NCI-H2171 treated with DMSO at 0.1 percent for 48 hours (cell line): ENCODE results near the gene MYL12B.
A peak's percentile ranks its signal among the peaks of the same experiment; 100 is the strongest.
"Not testable (repeated sequence)": the region's sequence is repeated elsewhere in the genome, so short reads cannot be mapped to it uniquely, and the experiment has no call there.

Experiments
- DNase-seq: peaks from one replicate; lab custom pipeline; 2025; lab: John Stamatoyannopoulos, UW

The MYL12B gene

DNA sequence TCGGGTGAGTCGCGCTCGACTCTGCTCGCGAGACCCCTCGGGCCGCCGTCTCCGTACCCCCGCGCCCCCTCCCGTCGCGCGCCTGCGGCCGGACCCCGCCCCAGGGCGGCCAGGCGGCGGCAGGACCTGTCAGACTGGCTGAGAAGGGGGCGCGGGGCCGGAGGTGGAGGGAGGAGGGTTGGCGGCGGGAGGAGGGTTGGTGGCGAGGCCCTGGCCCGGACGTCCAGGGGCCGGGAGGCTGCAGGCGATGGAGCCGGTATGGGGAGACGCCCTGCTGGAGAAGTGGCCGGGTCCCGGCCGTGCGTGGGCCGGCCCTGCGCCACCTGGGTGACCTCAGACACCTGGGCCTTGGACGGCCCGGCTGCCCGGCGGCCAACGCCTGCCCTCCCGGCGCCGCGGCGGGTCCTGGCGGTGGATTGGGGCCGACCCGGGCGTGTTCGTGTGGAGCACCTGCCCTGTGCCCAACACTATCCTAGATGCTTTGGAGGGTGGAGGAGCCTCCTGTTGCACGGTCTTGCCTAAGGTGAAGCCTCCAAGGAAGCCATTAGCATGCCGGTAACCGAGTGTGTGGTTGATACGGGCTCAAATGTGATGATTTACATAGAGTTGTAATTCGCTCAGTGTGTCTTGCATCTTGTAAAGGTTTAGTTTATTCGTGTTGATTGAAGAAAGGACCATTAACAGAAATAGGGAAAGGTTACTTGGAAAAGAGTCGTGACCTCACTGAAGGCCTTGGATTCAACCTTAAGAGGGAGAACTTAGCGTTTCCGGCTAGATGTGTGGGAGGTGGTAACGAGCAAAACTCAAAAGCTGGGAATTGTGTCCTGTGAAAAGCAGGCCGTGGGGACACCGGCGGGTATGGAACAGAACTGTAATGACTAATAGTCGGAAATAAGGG is 550 bp downstream of the MYL12B start:
- DNase-seq = peak; percentile 10

DNA sequence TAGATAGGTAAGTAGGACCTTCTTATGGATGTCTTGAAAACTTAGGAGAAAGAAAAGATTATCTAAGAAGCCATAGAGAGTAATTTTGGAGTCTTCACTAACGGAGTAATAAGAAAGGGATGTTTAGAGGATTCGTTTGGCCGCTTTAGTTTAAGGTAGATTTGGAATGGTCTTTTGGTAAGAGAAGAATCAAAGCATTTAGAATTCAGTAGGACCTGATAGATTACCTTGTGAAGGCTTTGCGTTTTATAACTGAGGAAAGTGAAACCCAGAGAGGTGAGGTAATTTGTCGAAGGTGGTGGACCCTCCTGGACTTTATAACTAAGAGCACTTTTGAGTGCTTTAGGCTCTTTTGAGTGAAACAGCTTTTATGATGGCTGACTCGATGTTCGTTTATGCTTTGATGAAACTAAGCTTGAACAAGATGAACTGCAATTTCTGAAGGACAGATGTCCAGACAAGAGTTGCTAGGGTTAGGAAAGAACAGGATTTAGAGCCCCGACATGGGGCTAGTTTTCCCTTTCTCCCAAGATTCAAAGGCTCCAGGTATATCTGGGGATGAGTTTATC is 1.3 kb downstream of the MYL12B start:
- no peak for DNase-seq

DNA sequence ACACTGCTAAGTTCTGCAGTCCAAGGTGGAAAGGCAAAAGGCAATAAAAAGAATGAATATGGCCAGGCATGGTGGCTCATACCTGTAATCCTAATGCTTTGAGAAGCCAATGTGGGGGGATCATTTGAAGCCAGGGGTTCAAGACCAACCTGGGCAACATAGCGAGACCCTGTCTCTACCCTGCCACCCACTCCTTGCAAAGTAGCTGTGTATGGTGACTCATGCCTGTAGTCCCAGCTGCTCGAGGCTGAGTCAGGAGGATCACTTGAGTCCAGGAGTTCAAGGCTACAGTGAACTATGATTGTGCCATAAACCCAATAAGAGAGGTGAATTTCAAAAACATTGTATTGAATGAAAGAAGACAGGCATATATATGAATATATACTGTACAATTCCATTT is 2.4 kb downstream of the MYL12B start:
- DNase-seq = no peak

DNA sequence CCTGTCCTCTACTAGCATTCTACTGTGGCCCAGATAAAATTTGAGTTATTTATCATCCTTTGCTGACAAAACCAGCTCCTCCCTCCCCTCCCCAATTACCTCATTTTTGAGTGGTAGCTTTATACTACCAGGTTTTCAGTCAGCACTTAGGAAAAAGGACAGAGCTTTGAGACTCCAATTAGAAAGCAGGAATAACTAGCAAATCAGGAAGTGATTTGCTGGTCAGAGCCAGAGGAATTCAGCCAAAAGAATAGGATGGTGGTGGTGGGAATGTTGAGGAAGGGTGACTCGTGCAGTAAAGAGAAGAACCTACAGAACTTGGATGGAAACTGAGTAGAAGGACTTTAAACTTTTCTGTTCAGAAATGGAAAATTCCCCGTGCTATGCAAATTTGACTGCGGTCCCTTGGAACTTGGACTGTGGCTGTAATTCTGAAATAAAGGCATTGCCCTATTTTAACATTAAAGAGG is 3.7 kb downstream of the MYL12B start:
- DNase-seq = no peak

DNA sequence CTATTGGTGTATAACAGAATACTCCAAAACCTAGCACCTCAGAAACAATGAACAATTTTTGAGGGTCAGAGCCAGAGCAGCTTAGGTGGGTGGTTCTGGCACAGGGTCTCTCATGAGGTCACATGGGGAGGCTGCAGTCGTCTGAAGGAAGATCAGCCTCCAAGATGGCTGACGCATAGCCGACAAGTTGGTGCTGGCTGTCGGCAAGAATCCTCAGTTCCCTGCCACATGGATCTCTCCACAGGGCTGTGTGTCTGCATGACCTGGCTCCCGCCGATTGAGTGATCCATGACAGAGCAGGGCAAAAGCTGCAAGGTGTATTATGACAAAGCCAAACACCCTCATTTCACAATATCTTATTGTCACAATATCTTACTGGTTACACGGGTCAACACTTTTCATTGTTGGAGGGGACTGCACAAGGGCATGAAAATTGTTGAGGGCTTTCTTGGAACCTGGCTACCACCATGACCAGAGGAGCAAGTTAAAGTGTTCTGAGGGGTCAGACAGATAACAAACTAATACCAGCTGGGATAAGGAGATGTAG is 4.2 kb downstream of the MYL12B start:
- no peak for DNase-seq

DNA sequence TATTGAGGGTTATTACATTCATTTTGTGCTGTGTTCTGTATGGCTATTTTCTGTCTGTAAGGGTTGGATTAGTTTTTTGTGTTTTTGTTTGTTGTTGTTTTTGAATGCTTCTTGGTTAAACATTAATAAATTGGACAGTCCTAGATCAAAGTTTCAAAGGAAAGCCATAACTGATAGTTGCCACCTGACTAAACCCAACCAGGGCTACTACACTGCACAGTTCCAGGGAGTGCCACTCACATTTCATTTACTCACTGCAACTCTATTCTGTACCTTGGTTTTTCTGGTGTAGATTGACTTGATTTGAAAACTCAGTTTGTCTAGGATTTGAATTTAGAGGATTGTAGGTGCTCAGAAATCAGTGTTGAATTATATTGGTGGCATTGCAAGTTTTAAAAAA is 6.4 kb downstream of the MYL12B start:
- DNase-seq = no peak

DNA sequence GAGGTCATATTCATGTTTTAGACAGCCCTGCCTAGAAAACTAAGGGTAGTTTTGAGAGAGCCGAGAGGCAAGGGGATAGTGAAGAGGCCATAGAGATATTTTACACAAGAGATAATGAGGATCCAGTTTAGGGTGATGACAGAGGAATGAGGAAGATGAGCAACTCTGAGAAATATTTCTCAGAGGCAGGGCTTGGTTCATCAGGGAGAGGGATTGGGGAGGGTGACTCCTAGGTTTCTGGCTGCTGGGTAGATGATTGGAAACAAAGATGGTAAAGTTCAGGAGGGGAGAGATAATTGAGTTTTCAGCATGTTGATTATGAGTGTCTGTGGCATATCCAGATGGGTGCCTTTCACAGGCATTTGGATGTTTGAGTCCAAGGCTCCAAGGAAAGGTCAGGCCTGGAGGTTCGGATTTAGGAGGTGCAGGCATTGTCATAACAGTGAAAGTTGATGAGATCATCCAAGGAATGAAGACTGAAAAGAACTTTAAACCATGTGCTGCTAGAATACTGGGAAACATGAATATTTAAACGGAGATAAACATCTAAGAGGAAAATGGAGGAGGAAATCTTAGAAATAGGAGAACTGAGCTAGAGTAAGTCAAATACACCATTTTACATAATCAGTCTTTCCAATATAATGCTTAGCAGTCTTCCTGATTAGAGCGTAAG is 7.4 kb downstream of the MYL12B start:
- DNase-seq = no peak

DNA sequence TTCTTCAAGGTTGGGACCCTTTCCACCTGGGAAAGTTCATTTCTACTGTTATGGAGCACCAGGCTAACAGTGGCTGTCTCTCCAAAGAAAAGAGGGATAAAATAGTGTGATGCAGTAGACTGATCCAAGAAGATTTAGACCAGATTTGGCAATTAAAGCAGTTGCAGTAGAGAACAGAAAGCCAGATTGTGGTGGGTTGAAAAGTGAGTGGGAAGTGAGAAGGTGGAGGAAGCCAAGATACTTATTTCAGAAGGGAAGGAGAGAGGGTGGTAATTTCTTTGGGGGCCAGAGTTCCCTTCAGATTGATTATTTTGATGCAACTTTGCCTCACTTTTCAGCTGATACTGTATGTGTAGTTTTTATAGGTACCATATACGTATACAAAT is 8.0 kb downstream of the MYL12B start:
- no peak for DNase-seq

DNA sequence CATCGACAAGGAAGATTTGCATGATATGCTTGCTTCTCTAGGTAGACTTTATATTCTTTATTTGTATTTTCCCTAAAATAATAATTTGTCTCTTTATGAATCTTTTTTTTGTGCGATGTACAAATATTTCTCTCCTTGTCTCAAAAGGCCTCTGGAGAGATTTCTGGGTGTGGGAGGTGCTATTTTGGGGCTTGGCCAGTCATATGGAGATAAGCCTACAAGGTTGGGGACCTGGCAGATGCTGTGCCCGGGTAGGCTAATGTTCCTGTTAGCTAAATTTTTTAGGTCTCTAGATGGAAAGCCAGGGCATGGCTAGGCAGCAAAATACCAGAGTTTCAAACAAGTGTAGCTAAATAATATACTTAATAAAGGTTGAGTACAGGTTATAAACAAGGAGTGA is 11.1 kb downstream of the MYL12B start:
- no peak for DNase-seq

DNA sequence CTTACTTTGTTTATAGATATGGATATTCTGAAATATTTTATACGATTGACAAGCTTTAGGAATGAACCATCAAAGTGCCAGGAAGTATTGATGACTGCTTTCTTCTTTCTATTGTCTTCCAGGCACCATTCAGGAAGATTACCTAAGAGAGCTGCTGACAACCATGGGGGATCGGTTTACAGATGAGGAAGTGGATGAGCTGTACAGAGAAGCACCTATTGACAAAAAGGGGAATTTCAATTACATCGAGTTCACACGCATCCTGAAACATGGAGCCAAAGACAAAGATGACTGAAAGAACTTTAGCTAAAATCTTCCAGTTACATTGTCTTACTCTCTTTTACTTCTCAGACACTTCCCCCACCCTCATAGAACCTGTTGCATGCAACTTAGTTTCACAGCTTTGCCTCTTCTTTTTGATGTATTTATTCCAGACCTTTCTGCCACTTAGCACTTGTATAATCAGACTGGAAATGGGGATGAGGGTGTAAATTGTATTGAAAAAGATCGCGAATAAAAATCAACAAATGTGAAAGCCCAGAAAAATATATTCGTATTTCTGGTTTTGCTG is 15.8 kb downstream of the MYL12B start:
- DNase-seq = not testable (repeated sequence)

DNA sequence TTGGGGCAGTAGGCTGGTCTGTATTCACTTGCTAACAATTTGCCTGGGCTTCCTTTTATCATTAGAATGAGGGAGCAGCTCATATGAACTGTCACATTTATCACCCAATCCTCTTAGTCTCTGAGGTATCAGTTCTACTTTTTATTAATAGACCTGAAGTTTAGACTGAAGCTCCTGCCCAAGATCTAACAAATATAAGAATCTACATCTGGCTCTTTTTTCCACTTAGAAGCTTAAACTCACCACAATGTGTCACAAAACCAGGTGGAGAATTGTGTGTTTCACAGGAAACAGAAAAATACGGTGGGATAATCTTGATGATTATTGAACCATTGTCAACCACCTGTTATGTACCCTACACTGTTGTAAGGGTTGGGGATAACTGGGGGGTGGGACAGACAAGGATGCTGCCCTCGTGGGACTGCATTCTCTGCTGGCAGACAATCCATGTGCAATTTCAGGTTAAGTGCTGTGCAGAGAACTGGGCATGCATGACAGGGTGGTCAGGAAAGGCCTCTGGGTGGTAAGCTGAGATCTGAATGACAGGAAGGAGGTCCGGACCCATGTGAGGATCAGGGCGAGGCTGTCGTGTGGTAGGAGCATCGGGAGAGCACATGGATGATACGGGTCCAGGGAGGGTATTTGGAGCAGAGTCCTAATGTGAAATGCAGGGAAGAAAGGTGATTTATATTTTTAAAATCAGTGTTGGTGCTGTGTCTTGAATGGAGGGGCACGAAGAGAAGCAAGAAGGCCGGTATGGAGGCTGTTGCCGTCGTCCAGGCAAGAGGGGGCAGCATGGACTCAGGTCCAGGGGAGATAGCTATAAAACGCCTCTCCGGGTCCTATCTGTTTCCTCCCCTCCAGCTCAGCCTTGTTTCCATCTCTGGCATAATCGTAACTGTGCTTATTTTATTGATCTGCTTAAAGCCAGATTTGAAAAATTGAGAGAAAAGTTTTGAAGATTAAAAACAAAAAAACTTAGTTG is 17.6 kb downstream of the MYL12B start:
- no peak for DNase-seq

DNA sequence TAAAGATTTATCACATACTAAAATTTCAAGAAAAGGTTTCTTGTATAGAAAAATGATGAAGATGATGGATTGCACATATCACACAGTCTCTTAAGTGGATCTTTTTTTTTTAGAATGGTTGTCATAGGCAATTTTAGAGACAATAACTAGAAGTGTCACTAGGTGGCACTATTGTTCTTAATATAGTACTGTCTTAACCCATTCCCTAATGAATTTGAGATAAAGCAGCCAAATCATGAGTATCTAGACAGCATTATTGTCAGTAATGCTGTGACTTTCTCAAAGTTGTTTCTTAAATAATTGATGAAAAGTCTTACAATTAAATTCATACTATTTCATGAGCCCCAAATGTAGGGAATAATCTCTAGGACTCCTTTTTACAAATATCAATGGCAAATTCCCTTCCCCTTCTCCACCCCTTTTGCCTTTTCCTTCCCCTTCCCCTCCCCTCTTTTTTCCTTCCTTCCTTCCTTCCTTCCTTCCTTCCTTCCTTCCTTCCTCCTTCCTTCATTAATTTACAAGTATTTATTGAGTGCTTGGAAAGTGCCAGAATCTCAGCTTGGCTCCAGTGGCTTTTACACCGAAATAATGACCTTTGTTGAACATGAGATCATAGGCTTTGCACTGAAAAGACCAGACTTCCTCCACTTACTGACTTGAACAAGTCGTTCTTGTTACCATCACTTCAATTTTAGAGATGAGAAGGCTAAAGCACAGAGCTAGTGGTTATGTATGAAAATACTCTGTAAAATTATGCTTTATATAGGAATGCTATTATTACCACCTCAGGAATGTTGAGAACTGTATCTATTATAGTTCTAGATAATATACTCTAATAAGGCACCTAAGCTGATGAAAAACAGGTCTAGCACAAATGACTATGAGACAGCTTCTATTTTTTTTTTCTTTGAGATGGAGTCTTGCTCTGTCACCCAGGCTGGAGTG is 19.8 kb downstream of the MYL12B start:
- DNase-seq = peak; percentile 81

DNA sequence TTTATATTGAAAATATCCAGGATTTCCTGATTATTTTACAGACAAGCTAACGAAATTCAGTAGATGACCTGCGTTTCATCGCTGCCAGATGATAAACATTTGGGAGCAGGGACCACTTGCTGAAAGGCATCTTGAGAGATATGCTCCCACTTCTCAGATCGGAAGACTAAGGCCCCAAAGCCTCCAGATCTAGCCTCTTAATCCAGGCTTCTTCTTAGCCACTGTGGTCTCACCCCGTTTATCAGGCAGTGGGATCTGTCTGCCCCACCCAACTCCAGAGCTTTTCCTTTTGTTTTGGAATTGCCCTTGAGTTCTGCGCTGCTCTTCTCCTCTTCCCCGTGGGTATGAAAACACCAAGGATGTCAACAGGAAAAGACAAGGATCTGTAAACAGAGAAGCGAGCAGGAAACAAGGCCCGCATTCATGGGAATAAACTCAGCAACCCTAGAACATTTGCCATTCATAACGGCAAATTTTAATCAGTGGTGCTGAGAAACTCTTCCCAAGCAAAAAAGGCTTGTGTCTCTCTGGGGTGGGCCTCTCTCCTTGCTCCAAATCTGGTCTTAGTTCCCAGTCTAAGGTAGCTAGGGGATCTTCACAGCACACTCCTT is 21.4 kb downstream of the MYL12B start:
- DNase-seq = no peak

DNA sequence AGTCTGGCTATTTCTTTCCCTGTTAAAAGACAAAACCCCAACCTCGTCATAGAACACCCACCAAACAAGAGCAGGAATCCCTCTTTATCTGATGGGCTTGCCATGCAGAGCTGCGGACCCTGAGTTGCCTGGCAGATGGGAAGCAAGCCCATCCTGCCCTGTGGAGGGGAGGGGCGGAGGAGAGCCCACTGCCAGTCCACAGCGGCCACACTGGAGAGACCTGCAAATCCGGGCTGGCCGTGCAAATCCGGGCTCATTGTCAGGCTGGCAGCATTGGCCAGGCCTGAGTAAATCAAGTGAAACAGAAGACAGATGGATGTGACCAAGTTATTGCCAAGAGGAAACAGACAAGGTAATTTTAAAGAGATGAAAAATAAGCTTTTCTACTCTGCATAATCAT is 22.0 kb downstream of the MYL12B start:
- DNase-seq = no peak

DNA sequence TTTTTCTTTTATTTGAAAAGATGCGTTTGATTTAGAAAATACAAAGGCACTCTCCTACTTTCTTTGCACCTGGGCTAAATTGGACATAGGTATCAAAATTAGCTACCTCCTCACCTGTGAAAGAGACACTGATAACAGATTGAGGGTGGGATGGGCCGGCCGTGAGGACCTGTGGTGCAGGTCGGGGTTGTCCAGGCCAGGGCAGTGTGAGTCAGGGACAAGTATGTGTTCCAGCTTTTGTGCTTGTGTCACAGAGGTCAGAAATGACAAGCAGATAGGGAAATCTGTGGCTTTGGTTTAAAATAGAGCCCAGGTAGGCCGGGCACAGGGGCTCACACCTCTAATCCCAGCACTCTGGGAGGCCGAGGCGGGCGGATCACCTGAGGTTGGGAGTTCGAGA is 22.6 kb downstream of the MYL12B start:
- DNase-seq = no peak

DNA sequence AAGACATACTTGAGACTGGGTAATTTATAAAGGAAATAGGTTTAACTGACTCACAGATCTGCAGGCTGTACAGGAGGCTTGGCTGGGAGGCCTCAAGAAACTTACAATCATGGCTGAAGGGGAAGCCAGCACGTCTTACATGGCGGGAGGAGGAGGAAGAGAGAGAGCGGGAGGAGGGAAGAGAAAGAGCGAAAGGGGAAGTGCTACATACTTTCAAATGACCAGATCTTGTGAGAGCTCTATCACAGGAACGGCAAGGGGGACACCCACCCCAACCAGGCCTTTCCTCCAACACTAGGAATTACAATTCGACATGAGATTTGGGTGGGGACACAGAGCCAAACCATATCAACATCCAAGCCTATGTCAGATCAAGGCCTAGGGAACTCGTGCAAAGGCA is 24.2 kb downstream of the MYL12B start:
- no peak for DNase-seq

DNA sequence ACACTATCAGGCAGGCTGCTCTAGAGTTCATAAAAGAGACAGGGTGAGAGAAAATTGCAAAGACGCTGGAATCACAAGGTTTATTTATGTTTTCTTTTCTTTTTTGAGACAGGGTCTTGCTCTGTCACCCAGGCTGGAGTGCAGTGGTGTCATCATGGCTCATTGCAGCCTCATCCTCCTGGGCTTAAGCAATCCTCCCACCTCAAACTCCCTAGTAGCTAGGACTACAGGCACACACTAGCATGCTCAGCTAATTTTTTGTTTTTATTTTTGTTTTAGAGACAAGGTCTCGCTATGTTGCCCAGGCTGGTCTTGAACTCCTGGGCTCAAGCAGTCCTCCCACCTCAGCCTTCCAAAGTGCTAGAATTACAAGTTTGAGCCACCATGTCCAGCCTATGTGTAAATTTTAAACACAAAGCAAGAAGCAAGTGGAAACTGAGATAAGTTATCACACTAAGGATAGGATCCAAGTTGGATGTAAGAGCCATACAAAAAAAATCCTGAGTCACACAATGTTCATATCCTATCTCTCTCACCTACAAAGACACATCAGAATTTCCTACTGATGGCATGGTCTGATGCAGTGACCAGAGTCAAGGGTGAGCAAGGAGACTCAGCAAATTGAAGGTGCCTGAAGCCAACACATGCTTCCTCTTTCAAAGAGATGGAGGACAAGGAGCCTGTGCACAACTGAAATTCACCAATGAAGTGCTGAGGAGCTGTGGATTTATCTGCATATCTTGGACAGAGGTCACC is 31.4 kb downstream of the MYL12B start:
- no peak for DNase-seq

DNA sequence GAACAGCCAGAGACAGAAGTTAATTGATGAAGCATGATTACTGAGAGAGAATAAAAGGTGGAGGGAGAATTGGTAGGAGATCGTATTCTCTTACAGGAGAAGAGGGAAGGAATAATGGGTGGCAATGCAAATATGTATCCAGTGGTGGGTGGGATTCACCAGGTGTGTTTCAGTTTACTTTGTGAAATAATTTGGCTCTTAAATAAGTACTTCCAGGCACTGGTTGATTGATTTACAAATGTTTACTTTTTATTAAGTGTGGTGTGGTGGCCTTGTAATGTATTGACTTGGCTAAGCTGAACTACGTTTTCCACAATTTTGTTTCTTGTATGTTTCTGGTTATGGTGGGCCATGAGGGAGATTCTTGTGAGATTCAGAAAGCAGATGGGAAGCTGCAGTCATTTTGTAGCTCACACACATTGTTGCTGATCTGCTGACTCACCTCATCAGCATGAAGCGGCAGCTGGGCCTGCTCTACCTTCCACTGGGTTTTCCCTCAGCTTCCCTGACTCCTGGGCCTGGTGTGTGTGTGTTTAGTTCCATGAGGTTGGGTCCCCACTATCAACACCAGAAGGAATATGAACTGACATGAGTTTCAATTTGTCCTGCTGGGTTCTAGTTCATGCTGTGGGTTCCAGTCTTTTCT is 32.6 kb downstream of the MYL12B start:
- DNase-seq = no peak
